Stimulated activated CD4-positive, alpha-beta T cell treated with anti-CD3 and anti-CD28 coated beads, Interleukin-12 subunit alpha, Interleukin-12 subunit beta, amount 100 ng/mL, for 24 hours (primary cell): ENCODE data around the gene MARF1.
"Not testable (repeated sequence)": the region's sequence is repeated elsewhere in the genome, so short reads cannot be mapped to it uniquely, and the experiment has no call there.

ENCODE experiments used
- DNase-seq, 2 experiments: peaks; one replicate each; pipeline ENCODE4 v3.0.0-alpha.2; 2020; ENCODE audit warnings: low read depth in 2 of 2

The MARF1 gene

DNA sequence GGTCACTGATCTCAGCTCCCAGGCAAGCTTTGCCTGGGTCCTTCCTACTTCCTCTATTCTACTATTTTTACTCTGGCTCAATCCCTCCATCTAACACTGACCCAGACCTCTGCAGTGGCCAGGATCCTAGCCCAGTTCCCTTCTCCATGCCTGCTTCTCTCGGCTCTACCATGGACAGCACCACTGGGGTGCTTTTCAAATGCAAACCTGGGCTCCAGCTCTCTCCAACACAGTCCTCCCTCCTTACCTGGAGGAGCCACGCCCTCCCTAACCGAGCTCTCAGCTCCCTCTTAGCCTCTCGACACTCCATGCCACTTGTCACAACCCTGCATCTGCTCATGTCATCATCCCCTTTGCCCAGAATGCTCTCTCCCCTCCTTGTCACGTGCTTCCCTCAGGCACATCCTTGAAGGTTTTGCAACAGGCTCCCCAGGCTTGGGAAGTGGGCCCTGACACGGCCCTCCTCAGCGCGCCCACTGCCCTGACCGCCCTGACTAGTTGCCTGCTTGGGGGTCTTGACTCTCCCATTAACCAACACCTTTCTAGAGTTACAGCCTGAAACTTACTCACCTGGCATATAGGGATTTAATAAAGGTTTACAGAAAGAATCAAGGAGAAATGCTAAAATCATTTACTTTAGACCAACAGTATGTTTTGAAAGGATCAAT lies 41.6 kb downstream of the MARF1 start:
- no peak for DNase-seq

DNA sequence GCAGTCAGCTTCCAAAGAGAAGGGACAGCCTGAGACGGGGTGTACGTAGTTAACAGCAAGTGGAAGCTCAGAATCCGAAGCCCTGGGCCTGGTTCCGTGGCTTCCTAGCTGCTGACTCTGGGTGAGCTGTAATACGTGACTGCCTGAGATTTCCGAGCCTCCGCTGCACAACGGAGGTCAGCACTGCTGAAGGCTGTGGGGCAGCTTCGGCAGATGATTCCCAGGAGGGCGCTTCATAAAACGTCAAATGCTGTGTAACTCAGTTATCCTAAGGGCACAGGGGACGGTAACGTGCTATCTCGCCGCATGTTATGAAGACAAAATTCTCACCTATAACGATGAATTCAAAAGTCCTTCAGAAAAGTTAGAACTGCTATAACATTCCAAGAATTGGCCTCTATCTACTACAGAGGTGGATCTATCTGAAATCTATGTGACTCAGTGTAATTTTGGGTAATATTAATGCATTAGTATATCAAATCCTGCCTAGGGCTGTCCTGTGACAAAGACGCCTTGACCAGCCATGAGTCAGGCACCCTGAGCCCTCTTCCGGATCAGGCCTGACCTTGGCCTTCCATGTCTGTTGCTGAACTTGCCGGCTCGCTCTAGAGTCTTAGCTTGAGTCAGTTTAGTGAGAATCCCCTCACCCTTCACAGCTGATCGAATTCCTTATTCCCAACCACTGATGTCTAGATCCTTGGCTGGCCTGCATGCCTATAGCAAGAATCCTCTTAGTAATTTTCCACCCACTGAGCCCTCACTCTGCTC lies 43.5 kb downstream of the MARF1 start:
- no peak for DNase-seq

- no peak for DNase-seq
These were observed 44.2 kb downstream of the MARF1 start for GRCh38 chr16:15598648-15599190.

- no peak for DNase-seq
These were observed 44.9 kb downstream of the MARF1 start for GRCh38 chr16:15597822-15598647.

GRCh38 chr16:15597135-15597534 lies 45.8 kb downstream of the MARF1 start:
- no peak for DNase-seq

- DNase-seq, result no peak
These were observed 48.1 kb downstream of the MARF1 start for GRCh38 chr16:15594711-15595320.

DNA sequence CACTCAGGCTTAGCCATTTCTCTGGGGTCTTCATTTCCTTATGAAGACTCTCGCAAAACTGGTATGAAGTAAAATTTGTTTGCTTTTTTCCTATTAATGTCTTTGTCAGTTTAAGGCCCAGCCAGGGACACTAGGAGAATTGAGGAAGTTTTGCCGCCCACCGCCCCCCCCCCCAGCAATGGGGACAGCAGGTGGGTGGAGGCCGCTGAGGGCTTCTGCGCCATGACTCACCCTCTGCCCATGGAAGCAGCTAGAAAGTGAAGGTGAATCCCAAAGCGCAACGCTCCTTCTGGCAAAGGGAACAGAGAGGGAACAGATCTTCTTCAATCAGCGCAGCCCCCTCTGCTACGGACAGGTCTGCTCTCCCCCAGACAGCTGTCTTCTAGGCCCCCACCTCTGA lies 49.7 kb downstream of the MARF1 start:
- no peak for DNase-seq

DNA sequence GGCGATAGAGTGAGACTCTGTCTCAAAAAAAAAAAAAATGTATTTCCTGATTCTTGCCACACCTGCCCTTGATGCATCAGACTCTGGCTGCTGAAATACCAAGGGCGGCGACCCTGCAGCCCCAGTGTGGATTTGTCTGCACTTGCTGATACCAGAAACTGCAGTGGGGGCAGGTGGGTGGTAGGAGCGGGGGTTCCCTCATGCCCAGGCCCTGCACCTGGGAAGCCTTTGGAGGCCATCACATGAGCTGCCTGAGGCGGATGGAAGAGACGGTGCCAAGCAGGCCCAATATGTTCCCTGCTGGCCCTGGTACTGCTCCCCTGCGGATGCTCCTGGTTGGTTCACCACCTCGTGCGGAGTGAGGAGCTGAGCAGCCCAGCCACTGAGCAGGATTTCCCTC lies 50.6 kb downstream of the MARF1 start:
- DNase-seq, result no peak

- DNase-seq, result no peak
These were observed 55.7 kb downstream of the MARF1 start for GRCh38 chr16:15587152-15587825.

- no peak for DNase-seq
These were observed 56.2 kb downstream of the MARF1 start for GRCh38 chr16:15586716-15587115.

GRCh38 chr16:15585956-15586355 lies 57.0 kb downstream of the MARF1 start:
- no peak for DNase-seq

DNA sequence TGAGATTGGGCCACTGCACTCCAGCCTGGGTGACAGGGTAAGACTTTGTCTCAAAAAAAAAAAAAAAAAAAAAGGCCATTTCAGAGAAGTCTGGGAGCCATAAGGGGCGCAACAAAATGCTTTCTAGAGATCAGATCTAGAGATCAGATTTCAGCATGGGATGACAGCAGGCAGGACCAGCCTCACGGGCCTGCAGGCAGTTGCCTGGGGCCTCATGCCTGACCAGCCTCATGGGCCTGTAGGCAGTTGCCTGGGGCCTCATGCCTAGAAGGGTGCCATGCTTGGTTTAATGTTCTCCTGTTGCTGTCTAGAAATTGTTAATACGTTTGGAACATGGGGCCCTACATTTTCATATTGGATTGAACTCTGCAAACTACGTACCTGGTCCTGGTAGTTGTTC lies 59.4 kb downstream of the MARF1 start:
- no peak for DNase-seq

DNA sequence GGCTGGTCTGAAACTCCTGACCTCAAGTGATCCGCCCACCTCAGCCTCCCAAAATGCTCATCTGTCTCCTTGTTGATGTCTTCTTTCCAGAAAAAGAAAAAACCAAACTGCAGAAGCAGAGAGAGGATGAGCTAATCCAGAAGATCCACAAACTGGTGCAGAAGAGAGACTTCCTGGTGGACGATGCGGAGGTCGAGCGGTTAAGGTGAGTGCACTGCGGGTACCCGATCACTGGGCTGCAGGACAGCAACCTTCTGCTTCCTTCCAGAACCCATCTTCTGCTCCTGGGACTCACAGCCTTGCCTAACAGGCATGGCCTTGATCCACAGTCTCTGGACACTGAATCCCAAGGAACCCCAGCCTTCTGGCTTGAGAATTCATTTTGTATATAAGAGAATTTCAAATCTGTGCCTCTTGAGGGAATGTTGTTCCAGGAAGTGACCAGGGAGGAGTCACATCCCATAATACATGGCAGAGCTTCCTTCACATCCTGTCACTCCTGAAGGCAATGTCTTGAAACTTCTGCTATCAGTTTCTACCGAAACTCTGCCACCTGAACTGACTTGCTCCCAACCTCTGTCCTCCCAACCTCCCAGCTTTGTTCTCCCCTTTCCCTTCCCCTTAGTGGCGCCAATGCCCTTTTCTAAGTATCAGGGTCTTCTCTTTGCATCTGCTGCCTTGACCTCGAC lies 61.7 kb downstream of the MARF1 start:
- DNase-seq, result no peak

- no peak for DNase-seq
These were observed 64.1 kb downstream of the MARF1 start for GRCh38 chr16:15578824-15579223.

GRCh38 chr16:15576960-15577958 lies 65.7 kb downstream of the MARF1 start:
- DNase-seq, result no peak

DNA sequence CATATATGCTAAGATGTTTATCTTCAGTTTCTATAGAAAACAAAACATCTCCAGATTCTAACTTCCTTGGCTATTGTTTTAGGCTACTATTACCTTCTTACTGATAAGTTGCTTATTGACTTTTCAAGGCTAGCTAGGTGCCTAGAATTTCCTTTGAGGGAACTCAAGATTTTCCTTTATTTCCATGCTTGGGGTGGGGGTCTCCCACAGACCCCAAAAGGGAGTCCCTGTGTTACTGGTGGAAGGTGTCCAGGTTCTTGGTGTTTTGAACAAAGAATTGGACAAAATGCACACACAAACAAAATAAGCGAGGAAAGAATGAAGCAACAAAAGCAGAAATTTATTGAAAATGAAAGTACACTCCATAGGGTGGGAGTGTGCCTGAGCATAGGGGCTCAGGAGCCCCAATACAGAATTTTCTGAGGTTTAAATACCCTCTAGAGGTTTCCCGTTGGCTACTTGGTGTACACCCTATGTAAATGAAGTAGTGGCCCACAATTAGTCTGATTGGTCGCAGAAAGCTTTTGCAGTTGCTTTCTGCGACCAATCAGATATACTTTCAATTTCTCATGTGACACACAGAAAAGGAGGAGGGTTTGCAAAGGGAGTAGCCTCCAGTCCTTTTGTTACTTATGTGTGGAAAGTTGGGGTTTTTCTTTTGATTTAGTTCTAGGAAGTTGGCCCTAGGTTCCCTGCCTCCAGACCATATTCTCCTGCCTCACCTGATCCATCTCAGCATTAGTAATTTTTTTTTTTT lies 67.5 kb downstream of the MARF1 start:
- DNase-seq, result no peak

DNA sequence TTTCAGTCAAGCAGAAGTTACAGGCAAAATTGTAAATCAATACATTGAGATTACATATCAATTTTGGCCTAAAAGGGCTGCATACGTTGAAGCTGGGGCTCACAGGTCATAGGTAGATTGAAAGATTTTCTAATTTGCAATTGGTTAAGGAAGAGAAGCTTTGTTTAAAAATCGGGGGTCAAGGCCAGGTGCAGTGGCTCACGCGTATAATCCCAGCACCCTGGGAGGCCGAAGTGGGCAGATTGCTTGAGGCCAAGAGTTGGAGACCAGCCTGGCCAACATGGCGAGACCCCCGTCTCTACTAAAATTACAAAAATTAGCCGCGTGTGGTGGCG lies 68.4 kb downstream of the MARF1 start:
- DNase-seq, result no peak

GRCh38 chr16:15573896-15574613 lies 68.9 kb downstream of the MARF1 start:
- not testable (repeated sequence) for DNase-seq
